ENCODE results near the gene HLF. TPM values are rescaled to one million over a fixed set of nuclear protein-coding genes. Genes with fewer than 3 reads are reported as not detected.

HLF gene
- total RNA-seq, 1 experiment from 2014 or later = 3.2 TPM

DNA sequence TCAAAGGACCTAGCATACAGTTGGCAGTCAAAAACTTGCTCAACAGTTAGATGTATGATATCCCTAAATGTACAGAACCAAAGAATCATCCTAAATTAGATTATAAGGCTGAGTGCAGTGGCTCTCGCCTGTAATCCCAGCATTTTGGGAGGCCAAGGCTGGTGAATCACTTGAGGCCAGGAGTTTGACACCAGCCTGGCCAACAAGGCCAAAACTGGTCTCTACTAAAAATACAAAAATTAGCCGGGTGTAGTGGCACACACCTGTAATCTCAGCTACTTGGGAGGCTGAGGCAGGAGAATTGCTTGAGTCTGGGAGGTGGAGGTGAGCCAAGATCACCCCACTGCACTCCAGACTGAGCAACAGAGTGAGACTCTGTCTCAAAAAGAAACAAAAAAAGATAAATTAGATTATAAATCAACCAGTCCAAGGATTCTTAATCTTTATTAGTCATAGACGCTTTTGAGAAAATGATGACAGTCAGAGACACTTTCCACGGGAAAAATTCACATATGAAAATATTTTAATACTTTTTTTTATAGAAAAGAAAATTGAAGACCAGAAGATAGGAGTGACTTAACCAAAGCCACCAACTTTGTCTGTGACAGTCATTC is 79.2 kb downstream of the HLF start:
- ChIA-PET POLR2A (ENCODE audit: low non-redundant PET) (interaction anchor here (0.7 kb wide), 1 partner anchor 9 kb away, joined by 4 read pairs; no protein-coding TSS in a partner anchor), CTCF (interaction anchor here (1.2 kb wide), 1 partner anchor 13 kb away, joined by 5 read pairs; no protein-coding TSS in a partner anchor)
- Histone ChIP-seq H3K4me1 (ENCODE audit: insufficient read depth, low read length, poor library complexity, severe bottlenecking) (peaks cover 15% of the 10 kb centered on the region), H3K9me3 (ENCODE audit: low read depth, low read length, poor library complexity, severe bottlenecking) (no peaks in the 10 kb centered on the region), H3K36me3 (ENCODE audit: insufficient read depth, low read length, poor library complexity, severe bottlenecking) (no peaks in the 10 kb centered on the region), H3K4me3 (ENCODE audit: low read depth, low read length, poor library complexity, severe bottlenecking) (no peak overlapping the region), H3K27ac (ENCODE audit: low read depth, low read length, poor library complexity, severe bottlenecking) (no peak overlapping the region), H3K27me3 (replicated peaks; ENCODE audit: insufficient read depth, low read depth, low read length, poor library complexity) (no peaks in the 10 kb centered on the region)
- DNase-seq (ENCODE audit: low spot score) = no peak
- BruUV-seq (replicated peaks) = no TSS peak
- intact Hi-C loops (cut with micrococcal nuclease; ENCODE audit: unreplicated experiment) = no loop called here
- no peak for TF ChIP-seq CTCF (conservative IDR thresholded peaks at IDR 0.05; ENCODE audit: low read depth, low read length)
- no peak for TF ChIP-seq EZH2 (IDR thresholded peaks at IDR 0.05; ENCODE audit: borderline replicate concordance, low read depth, low read length, poor library complexity, severe bottlenecking)

DNA sequence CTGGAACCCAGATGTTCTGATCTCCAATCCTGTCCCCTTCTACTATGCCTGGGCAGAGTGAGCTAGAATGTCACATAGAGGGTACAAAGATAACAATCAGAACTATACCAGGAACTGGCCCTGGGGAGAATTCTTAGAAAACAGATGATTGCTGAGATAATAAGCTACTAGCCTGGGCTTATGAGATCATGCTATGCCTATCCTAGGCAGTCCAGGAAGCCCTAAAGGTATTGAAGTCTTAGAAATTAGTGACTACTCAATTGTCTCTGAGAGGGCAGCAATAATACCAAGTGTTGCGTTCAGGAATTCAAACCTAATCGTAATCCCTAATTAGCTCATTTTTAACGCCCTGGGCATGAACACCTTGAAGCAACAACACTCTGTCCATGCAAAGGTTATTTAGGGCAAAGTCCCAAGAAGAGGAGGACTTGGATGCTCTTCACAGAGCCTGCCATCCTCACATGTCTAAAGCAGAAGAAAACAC is 79.8 kb downstream of the HLF start:
- ChIA-PET CTCF (interaction anchor here (1.2 kb wide), 1 partner anchor 12 kb away, joined by 5 read pairs; no protein-coding TSS in a partner anchor), POLR2A (ENCODE audit: low non-redundant PET) (interaction anchor here (0.7 kb wide), 1 partner anchor 9 kb away, joined by 4 read pairs; no protein-coding TSS in a partner anchor)
- Histone ChIP-seq H3K9me3 (ENCODE audit: low read depth, low read length, poor library complexity, severe bottlenecking) (no peaks in the 10 kb centered on the region), H3K27me3 (replicated peaks; ENCODE audit: insufficient read depth, low read depth, low read length, poor library complexity) (no peaks in the 10 kb centered on the region), H3K4me3 (ENCODE audit: low read depth, low read length, poor library complexity, severe bottlenecking) (no peak overlapping the region), H3K27ac (ENCODE audit: low read depth, low read length, poor library complexity, severe bottlenecking) (no peak overlapping the region), H3K36me3 (ENCODE audit: insufficient read depth, low read length, poor library complexity, severe bottlenecking) (no peaks in the 10 kb centered on the region), H3K4me1 (ENCODE audit: insufficient read depth, low read length, poor library complexity, severe bottlenecking) (peaks cover 19% of the 10 kb centered on the region)
- TF ChIP-seq CTCF (conservative IDR thresholded peaks at IDR 0.05; ENCODE audit: low read depth, low read length) (no peak), EZH2 (IDR thresholded peaks at IDR 0.05; ENCODE audit: borderline replicate concordance, low read depth, low read length, poor library complexity, severe bottlenecking) (no peak)
- BruUV-seq (replicated peaks) = no TSS peak
- DNase-seq (ENCODE audit: low spot score) = no peak
- intact Hi-C loops (cut with micrococcal nuclease; ENCODE audit: unreplicated experiment) = no loop called here

DNA sequence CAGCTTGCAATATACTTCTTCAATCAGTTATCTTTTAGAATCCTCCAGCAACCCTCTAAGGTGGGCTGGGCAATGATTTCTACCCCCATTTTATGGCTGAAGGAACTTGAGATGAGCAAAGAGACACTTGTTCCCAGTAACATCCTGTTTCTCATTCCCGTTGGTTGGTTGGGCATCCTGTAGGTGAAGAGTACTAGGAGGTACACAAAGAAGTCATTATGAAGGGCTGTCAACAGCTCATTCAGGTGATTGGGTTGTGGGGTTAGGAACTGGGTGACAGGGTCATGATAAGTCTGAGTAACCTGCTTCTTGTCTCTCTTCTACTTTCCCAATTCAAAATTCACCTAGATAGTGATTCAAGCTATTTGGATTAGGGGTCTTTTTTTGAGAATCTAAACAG is 80.4 kb downstream of the HLF start:
- no peak overlapping the region for H3K4me3 ChIP-seq (ENCODE audit: low read depth, low read length, poor library complexity, severe bottlenecking)
- peaks cover 19% of the 10 kb centered on the region for H3K4me1 ChIP-seq (ENCODE audit: insufficient read depth, low read length, poor library complexity, severe bottlenecking)
- no TSS peak for BruUV-seq (replicated peaks)
- H3K36me3 ChIP-seq (ENCODE audit: insufficient read depth, low read length, poor library complexity, severe bottlenecking) = no peaks in the 10 kb centered on the region
- intact Hi-C loops (cut with micrococcal nuclease; ENCODE audit: unreplicated experiment) = no loop called here
- no peaks in the 10 kb centered on the region for H3K27me3 ChIP-seq (replicated peaks; ENCODE audit: insufficient read depth, low read depth, low read length, poor library complexity)
- ChIA-PET CTCF (interaction anchor here (1.2 kb wide), 1 partner anchor 12 kb away, joined by 5 read pairs; no protein-coding TSS in a partner anchor), POLR2A (ENCODE audit: low non-redundant PET) (no interaction called here)
- TF ChIP-seq CTCF (conservative IDR thresholded peaks at IDR 0.05; ENCODE audit: low read depth, low read length) (no peak), EZH2 (IDR thresholded peaks at IDR 0.05; ENCODE audit: borderline replicate concordance, low read depth, low read length, poor library complexity, severe bottlenecking) (no peak)
- no peak for DNase-seq (ENCODE audit: low spot score)
- no peaks in the 10 kb centered on the region for H3K9me3 ChIP-seq (ENCODE audit: low read depth, low read length, poor library complexity, severe bottlenecking)
- H3K27ac ChIP-seq (ENCODE audit: low read depth, low read length, poor library complexity, severe bottlenecking) = no peak overlapping the region

Data from A673 (cell line).